KMS-11 (cell line): ENCODE data around the gene TENT4B.

Experiments used
- H2AFZ ChIP-seq: fragments of 200-600 bp; sonication (generic); 2 replicates; pipeline ENCODE4 v1.6.1; 2016; ENCODE audit warnings: antibody characterized with exemption, mixed run types, low read depth
- H3K27ac ChIP-seq: fragments of 200-600 bp; sonication (generic); 2 replicates; pipeline ENCODE4 v1.6.1; 2016; ENCODE audit warnings: mild to moderate bottlenecking, mixed run types
- H3K27me3 ChIP-seq: fragments of 200-600 bp; sonication (generic); 2 replicates; pipeline ENCODE4 v1.6.1; 2017; ENCODE audit warnings: mild to moderate bottlenecking, low read depth, mixed run types, moderate library complexity; ENCODE audit not compliant: insufficient read depth
- H3K36me3 ChIP-seq: fragments of 200-600 bp; sonication (generic); 2 replicates; pipeline ENCODE4 v1.6.1; 2017; ENCODE audit warnings: mild to moderate bottlenecking, mixed run types; ENCODE audit not compliant: insufficient read depth
- H3K4me1 ChIP-seq: fragments of 200-600 bp; sonication (generic); 2 replicates; pipeline ENCODE4 v1.6.1; 2016; ENCODE audit warnings: mild to moderate bottlenecking, low read depth, mixed run types; ENCODE audit not compliant: poor library complexity, severe bottlenecking
- H3K4me2 ChIP-seq: fragments of 200-600 bp; sonication (generic); 2 replicates; pipeline ENCODE4 v1.7.0; 2016; ENCODE audit warnings: mild to moderate bottlenecking, mixed run types
- H3K4me3 ChIP-seq: fragments of 200-600 bp; sonication (generic); IDR thresholded peaks from 2 replicates; pipeline ENCODE4 v1.6.1; 2017; ENCODE audit warnings: low read depth, low read length, mixed read lengths; ENCODE audit not compliant: insufficient read depth
- H3K79me2 ChIP-seq: fragments of 200-600 bp; sonication (generic); 2 replicates; pipeline ENCODE4 v1.6.1; 2016; ENCODE audit warnings: low read depth, mixed run types; ENCODE audit not compliant: insufficient read depth
- H3K9ac ChIP-seq: fragments of 200-600 bp; sonication (generic); 2 replicates; pipeline ENCODE4 v1.6.1; 2016; ENCODE audit warnings: mild to moderate bottlenecking, mixed run types
- H4K20me1 ChIP-seq: fragments of 200-600 bp; sonication (generic); 2 replicates; pipeline ENCODE4 v1.6.1; 2016; ENCODE audit warnings: mild to moderate bottlenecking, mixed run types; ENCODE audit not compliant: insufficient read depth
- CTCF ChIP-seq: fragments of 200-600 bp; sonication (generic); conservative IDR thresholded peaks from 2 replicates; pipeline ENCODE4 v1.6.1; 2017; ENCODE audit warnings: low read depth, mild to moderate bottlenecking, antibody characterized with exemption, low read length, moderate library complexity, mixed read lengths

The TENT4B gene

DNA sequence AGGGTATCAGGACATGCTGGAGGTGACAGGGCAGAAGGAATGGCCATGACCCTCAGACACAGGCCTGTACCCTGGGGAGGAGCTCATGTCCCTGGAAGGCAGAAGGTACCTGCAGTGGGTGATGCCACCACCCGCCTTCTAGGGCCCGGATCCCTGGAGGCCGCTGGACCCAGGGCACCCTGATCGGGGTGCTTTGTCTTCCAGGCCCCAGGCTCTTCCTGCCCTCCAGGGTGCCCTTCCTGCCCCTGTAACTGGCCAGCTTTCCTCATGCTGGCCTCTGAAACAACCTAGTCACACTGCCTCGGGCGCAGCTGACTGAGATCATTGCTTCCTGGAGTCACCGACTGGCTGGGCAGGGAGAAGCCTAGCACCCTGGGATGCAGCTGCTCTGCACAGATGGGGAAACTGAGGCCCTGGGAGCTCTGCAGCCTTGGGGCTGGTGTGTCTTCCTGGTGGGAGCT is 119.0 kb downstream of the TENT4B start:
- Histone ChIP-seq H3K36me3 (no peaks in the 10 kb centered on the region), H3K27ac (no peak overlapping the region), H3K27me3 (no peaks in the 10 kb centered on the region), H3K4me1 (peaks cover 40% of the 10 kb centered on the region), H3K4me2 (no peak overlapping the region), H3K79me2 (peaks cover 11% of the 10 kb centered on the region; the same call in 1 of the 2 replicates), H4K20me1 (no peaks in the 10 kb centered on the region), H3K4me3 (no peak overlapping the region), H3K9ac (no peak overlapping the region), H2AFZ (no peak overlapping the region)
- TF ChIP-seq CTCF = no peak

GRCh38 chr16:50272687-50273381 is 119.7 kb downstream of the TENT4B start:
- Histone ChIP-seq H3K27me3 (no peaks in the 10 kb centered on the region), H3K27ac (no peak overlapping the region), H3K4me1 (peaks cover 36% of the 10 kb centered on the region), H3K4me3 (no peak overlapping the region), H3K36me3 (no peaks in the 10 kb centered on the region), H2AFZ (no peak overlapping the region), H4K20me1 (no peaks in the 10 kb centered on the region), H3K9ac (no peak overlapping the region), H3K4me2 (no peak overlapping the region), H3K79me2 (peaks cover 14% of the 10 kb centered on the region; the same call in 1 of the 2 replicates)
- no peak for TF ChIP-seq CTCF

DNA sequence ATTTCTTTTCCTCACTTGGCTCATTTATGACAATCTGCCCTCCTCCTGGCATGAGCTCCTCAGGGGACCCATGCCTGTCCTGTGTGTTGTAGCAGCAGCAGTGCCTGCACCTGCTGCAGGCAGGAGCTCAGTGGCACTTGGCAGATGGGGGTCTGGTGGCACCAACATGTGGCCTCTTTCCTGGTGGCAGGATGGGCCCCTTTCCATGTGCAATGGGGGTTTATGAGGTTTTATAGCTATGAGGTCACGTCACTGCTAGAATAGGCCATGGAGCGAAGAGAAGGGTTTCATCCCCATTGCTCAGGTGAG is 120.2 kb downstream of the TENT4B start:
- no peak overlapping the region for H3K4me3 ChIP-seq
- TF ChIP-seq CTCF = no peak
- peaks cover 31% of the 10 kb centered on the region for H3K4me1 ChIP-seq
- peak overlapping the region; percentile 68 for H3K4me2 ChIP-seq
- H3K27me3 ChIP-seq = no peaks in the 10 kb centered on the region
- H3K9ac ChIP-seq = peak overlapping the region; percentile 90; the same call in 1 of the 2 replicates
- no peak overlapping the region; the same call in 1 of the 2 replicates for H3K27ac ChIP-seq
- H2AFZ ChIP-seq = no peak overlapping the region
- H4K20me1 ChIP-seq = no peaks in the 10 kb centered on the region
- H3K36me3 ChIP-seq = no peaks in the 10 kb centered on the region
- H3K79me2 ChIP-seq = peaks cover 14% of the 10 kb centered on the region; the same call in 1 of the 2 replicates

GRCh38 chr16:50273888-50274325 is 120.8 kb downstream of the TENT4B start:
- H3K4me2 ChIP-seq = peak overlapping the region; percentile 68
- peak overlapping the region; percentile 22; the same call in 1 of the 2 replicates for H2AFZ ChIP-seq
- peaks cover 14% of the 10 kb centered on the region; the same call in 1 of the 2 replicates for H3K79me2 ChIP-seq
- H3K27ac ChIP-seq = peak overlapping the region; percentile 77
- H4K20me1 ChIP-seq = no peaks in the 10 kb centered on the region
- peak overlapping the region; percentile 90 for H3K9ac ChIP-seq
- TF ChIP-seq CTCF = no peak
- no peaks in the 10 kb centered on the region for H3K27me3 ChIP-seq
- no peak overlapping the region for H3K4me3 ChIP-seq
- peaks cover 31% of the 10 kb centered on the region for H3K4me1 ChIP-seq
- H3K36me3 ChIP-seq = no peaks in the 10 kb centered on the region
